Lung (tissue), 12 donors: ENCODE data around the gene EPS8L3. TPM values are rescaled to one million over a fixed set of nuclear protein-coding genes. Genes with fewer than 3 reads are reported as not detected.

Experiments
- ATAC-seq: fragments of 200-7000 bp; cut with Tn5 transposase; one replicate; pipeline ENCODE4 v1.9.1; 2020; ENCODE audit warnings: moderate number of reproducible peaks; ENCODE audit not compliant: insufficient read depth, low FRiP score
- DNase-seq, 3 donors: peaks; one replicate each; pipeline ENCODE4 v3.0.0-alpha.2; 2013 to 2017
- H3K27ac ChIP-seq, 2 donors: one replicate each; pipeline ENCODE4 v1.5.1; 2013; ENCODE audit warnings: mild to moderate bottlenecking in 2 of 2, moderate library complexity in 2 of 2, control low read depth in 1 of 2, inconsistent platforms in 1 of 2, low read depth in 1 of 2, low read length in 1 of 2
- H3K27me3 ChIP-seq, 3 donors: one replicate each; pipeline ENCODE4 v1.5.1; 2013; ENCODE audit warnings: low read length in 2 of 3; ENCODE audit not compliant: control insufficient read depth in 3 of 3, insufficient read depth in 3 of 3
- H3K36me3 ChIP-seq, 4 donors: one replicate each; pipeline ENCODE4 v1.5.1; 2013; ENCODE audit warnings: low read length in 4 of 4, mild to moderate bottlenecking in 1 of 4, moderate library complexity in 1 of 4; ENCODE audit not compliant: control insufficient read depth in 4 of 4, insufficient read depth in 4 of 4
- H3K4me1 ChIP-seq, 5 donors: one replicate each; pipeline ENCODE4 v1.5.1; 2013; ENCODE audit warnings: low read length in 5 of 5, mild to moderate bottlenecking in 2 of 5, moderate library complexity in 1 of 5; ENCODE audit not compliant: control insufficient read depth in 5 of 5, insufficient read depth in 5 of 5
- H3K4me3 ChIP-seq: one replicate; pipeline ENCODE4 v1.5.1; 2013; ENCODE audit warnings: mild to moderate bottlenecking, control low read depth, moderate library complexity
- H3K9ac ChIP-seq, 2 donors: one replicate each; pipeline ENCODE4 v1.5.1; 2013; ENCODE audit warnings: low read length in 2 of 2, control low read depth in 1 of 2; ENCODE audit not compliant: insufficient read depth in 1 of 2
- H3K9me3 ChIP-seq, 4 donors: one replicate each; pipeline ENCODE4 v1.5.1; 2013; ENCODE audit warnings: low read length in 3 of 4, mild to moderate bottlenecking in 1 of 4, moderate library complexity in 1 of 4; ENCODE audit not compliant: control insufficient read depth in 4 of 4, insufficient read depth in 3 of 4
- WGBS, 2 donors: extraction: QIAGEN DNeasy Blood & Tissue Kit; methylation state at CpG; one replicate each; pipeline ENCODE4 v1.1.7; 2013; 5-methylcytosine and 5-hydroxymethylcytosine counted together
- polyA plus RNA-seq, 2 donors: library from polyadenylated mRNA; stranded (reverse); fragments of 200-250 nt; gene quantifications; one replicate each; pipeline ENCODE4 v1.2.1, GENCODE V29; 2013
- total RNA-seq, 2 donors: library from RNA; depleted of rRNA in 1 of 2; stranded (reverse); fragments of >200 nt in 1 of 2; gene quantifications; one replicate each; pipeline ENCODE4 v1.2.1, GENCODE V29; 2014 to 2021
- TF ChIP-seq, protein P1 (sequence below): IDR thresholded peaks from 2 replicates; pipeline ENCODE4 v1.5.1; 2012; ENCODE audit warnings: mild to moderate bottlenecking; ENCODE audit errors: control extremely low read depth, extremely low read depth
- donor health status: control.
- donor health status: control.
- donor health status: Bipolar disorder and iron deficiency.
- donor health status: healthy.
- donor health status: DM: yes; HTN: yes; CAD: no.

Gene EPS8L3
- total and polyA plus RNA-seq, 4 donors = 0.10 to 0.52 TPM; not detected in 2

DNA sequence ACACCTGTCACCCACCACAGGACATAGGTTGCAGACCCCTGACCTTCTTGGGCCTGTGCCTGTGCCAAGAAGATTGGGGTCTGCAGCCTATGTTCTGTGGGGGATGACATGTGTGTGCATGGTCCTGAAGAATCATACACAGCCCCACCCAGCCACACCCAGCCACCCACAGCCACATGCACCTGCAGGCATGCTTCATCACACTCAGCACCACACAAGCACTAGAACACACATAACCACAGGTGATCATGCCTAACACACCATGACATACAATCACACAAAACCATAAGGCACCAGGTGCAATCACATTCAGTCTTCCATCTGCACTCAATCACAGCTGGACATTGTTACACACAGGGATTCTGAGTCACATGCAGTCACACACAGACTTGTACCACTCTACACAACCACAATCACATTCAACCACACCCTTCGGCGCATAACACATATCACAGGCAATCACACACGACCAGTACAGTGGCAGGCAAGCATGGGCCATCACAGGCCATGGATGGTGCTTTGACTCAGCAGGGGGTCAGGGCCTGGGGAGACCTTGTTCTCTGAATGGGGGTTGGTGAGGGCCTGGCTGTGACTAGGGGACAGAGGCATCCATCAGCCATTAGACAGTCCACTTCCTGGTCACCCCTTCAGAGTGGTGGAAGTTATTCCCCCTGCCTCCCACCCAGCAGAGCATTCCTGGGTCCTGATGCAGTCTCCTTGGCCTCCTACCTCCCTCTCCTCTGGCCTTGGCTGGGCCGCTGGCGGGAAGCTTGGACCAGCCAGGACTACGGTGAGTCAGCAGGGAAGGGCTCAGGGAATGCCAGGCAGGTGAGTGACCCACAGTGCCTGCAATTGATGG is 44.3 kb upstream of the EPS8L3 start:
- Histone ChIP-seq H3K36me3 (no peaks in the 10 kb centered on the region), H3K9me3 (no peaks in the 10 kb centered on the region), H3K9ac (no peak overlapping the region), H3K27ac (no peak overlapping the region), H3K27me3 (no peaks in the 10 kb centered on the region), H3K4me3 (no peak overlapping the region), H3K4me1 (peaks cover 0 to 28% (median 3%) of the 10 kb centered on the region in 5 donors)
- DNase-seq (peak in 1 of 3 donors; percentile 8), ATAC-seq (no peak)
- TF ChIP-seq, protein P1, sequence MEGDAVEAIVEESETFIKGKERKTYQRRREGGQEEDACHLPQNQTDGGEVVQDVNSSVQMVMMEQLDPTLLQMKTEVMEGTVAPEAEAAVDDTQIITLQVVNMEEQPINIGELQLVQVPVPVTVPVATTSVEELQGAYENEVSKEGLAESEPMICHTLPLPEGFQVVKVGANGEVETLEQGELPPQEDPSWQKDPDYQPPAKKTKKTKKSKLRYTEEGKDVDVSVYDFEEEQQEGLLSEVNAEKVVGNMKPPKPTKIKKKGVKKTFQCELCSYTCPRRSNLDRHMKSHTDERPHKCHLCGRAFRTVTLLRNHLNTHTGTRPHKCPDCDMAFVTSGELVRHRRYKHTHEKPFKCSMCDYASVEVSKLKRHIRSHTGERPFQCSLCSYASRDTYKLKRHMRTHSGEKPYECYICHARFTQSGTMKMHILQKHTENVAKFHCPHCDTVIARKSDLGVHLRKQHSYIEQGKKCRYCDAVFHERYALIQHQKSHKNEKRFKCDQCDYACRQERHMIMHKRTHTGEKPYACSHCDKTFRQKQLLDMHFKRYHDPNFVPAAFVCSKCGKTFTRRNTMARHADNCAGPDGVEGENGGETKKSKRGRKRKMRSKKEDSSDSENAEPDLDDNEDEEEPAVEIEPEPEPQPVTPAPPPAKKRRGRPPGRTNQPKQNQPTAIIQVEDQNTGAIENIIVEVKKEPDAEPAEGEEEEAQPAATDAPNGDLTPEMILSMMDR = no peak
- 95 to 99% methylated on average over 6 of the region's 6 CpGs for WGBS, 2 donors

DNA sequence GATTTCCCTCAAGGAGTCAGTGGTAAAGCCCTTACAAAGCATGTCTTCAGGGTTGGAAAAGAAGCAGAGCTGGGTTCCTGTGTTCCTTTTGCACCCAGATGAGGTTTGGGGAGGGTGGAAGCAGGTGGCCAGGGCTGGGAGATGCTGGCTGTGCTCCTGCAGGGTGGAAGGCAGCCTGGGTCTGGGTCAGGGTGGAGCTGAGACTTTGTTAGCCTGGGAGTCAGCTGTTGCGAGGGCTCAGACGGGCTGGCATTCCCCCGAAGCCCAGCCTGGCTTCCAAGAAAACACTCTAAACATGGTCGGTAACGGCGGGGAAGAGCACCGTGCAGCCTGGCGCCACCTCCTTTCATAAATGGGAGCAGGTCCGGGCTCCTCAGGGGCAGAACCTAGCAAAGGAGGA is 43.7 kb upstream of the EPS8L3 start:
- no peak for ATAC-seq
- peak in 1 of 3 donors; percentile 8 for DNase-seq
- no peaks in the 10 kb centered on the region for H3K27me3 ChIP-seq
- H3K36me3 ChIP-seq = no peaks in the 10 kb centered on the region
- TF ChIP-seq, protein P1 = no peak
- H3K4me1 ChIP-seq = peaks cover 0 to 34% (median 5%) of the 10 kb centered on the region in 5 donors
- H3K9ac ChIP-seq = no peak overlapping the region
- 85 to 93% methylated on average over 9 of the region's 9 CpGs for WGBS, 2 donors
- no peaks in the 10 kb centered on the region for H3K9me3 ChIP-seq
- no peak overlapping the region for H3K27ac ChIP-seq
- H3K4me3 ChIP-seq = no peak overlapping the region

DNA sequence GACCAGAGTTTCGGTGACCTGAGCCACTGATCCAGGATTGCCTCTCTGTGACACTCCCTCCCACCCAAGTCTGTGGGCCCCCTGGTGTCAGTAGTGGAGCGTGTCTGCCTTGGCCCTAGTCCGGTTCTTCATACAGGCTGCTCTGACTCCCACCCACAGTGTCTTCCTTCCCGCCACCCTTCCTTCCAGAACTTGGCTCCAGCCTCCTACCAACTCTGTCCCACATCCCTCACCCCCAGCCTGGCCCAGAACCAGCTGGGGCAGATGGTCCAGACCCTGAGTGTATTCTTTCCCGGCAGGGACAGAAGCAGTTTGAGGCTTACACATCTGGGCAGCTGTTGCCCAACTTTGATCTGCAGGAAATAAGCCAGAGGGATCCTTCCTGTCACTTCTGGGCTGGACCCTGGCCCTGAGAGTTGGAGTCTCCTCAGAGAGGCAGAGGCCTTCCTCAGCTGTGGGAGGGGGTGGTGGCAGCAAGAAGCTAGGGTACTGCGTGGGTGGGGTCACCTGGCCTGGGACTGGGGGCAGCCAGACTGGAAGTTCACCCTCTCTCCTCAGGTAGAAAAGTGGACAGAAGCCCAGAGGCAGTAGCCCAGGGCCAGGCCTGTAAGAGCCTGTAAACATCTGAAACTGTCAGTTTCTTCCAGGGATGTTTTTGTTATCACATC is 43.1 kb upstream of the EPS8L3 start:
- Histone ChIP-seq H3K9me3 (no peaks in the 10 kb centered on the region), H3K27me3 (no peaks in the 10 kb centered on the region), H3K27ac (peak overlapping the region in 1 of 2 donors; percentile 32), H3K4me3 (no peak overlapping the region), H3K36me3 (no peaks in the 10 kb centered on the region), H3K4me1 (peaks cover 0 to 35% (median 5%) of the 10 kb centered on the region in 5 donors), H3K9ac (no peak overlapping the region)
- TF ChIP-seq, protein P1 = no peak
- DNase-seq (peak; percentile 67 to 77 (median 72)), ATAC-seq (no peak)
- WGBS, 2 donors = 57 to 59% methylated on average over 6 of the region's 6 CpGs
